PC-9 (cell line): ENCODE measurements around the gene C19orf67. TPM values are rescaled to one million over a fixed set of nuclear protein-coding genes. Genes with fewer than 3 reads are reported as not detected.

Experiments
- BruUV-seq: library from RNA; stranded (reverse); fragments of 400-500 nt; replicated peaks from 2 replicates; lab custom pipeline; 2021; lab: Mats Ljungman, UMichigan
- CTCF ChIA-PET: fragments of 300-600 bp; sonication (Branson Sonifier 250); formaldehyde crosslinking; loops from one replicate; lab custom pipeline; 2022; ENCODE audit warnings: antibody characterized with exemption; lab: Charles Lee
- POLR2A ChIA-PET: fragments of 300-600 bp; sonication (Branson Sonifier 250); formaldehyde crosslinking; loops from one replicate; lab custom pipeline; 2022; ENCODE audit warnings: antibody characterized with exemption; ENCODE audit not compliant: unreplicated experiment; lab: Charles Lee
- DNase-seq, 2 experiments: peaks; one replicate each; pipeline versions ENCODE4 v3.0.0 to v3.0.0-alpha.2; 2015 to 2022; ENCODE audit warnings: mixed read lengths in 1 of 2
- H2AFZ ChIP-seq: fragments of 200-600 bp; sonication (generic); 2 replicates; pipeline ENCODE4 v1.8.1; 2017; ENCODE audit warnings: antibody characterized with exemption
- H3F3A ChIP-seq: fragments of 200-600 bp; sonication (generic); 2 replicates; pipeline ENCODE4 v1.8.1; 2017; ENCODE audit warnings: antibody characterized with exemption, mild to moderate bottlenecking, low read depth; ENCODE audit not compliant: insufficient read depth
- H3K27ac ChIP-seq: fragments of 200-600 bp; sonication (generic); 2 replicates; pipeline ENCODE4 v1.6.1; 2016; ENCODE audit warnings: mixed run types
- H3K27me3 ChIP-seq: fragments of 200-600 bp; sonication (generic); 2 replicates; pipeline ENCODE4 v1.6.1; 2016; ENCODE audit warnings: low read depth, mixed run types; ENCODE audit not compliant: insufficient read depth
- H3K36me3 ChIP-seq: fragments of 200-600 bp; sonication (generic); 2 replicates; pipeline ENCODE4 v1.6.1; 2016; ENCODE audit warnings: low read depth, mixed run types
- H3K4me1 ChIP-seq: fragments of 200-600 bp; sonication (generic); replicated peaks from 2 replicates; pipeline ENCODE4 v1.6.1; 2016; ENCODE audit warnings: mixed run types; ENCODE audit not compliant: insufficient read depth
- H3K4me2 ChIP-seq: fragments of 200-600 bp; sonication (generic); 2 replicates; pipeline ENCODE4 v1.6.1; 2017; ENCODE audit warnings: mixed run types
- H3K4me3 ChIP-seq: fragments of 200-600 bp; sonication (generic); 2 replicates; pipeline ENCODE4 v1.6.1; 2016; ENCODE audit warnings: mixed run types
- H3K79me2 ChIP-seq: fragments of 200-600 bp; sonication (generic); 2 replicates; pipeline ENCODE4 v1.6.1; 2017; ENCODE audit warnings: low read depth, mixed run types
- H3K9me2 ChIP-seq: fragments of 200-600 bp; sonication (generic); 2 replicates; pipeline ENCODE4 v1.8.1; 2017; ENCODE audit warnings: mild to moderate bottlenecking; ENCODE audit not compliant: insufficient read depth
- H3K9me3 ChIP-seq: fragments of 200-600 bp; sonication (generic); 2 replicates; pipeline ENCODE4 v1.8.1; 2016; ENCODE audit warnings: low read depth; ENCODE audit not compliant: insufficient read depth
- H4K20me1 ChIP-seq: fragments of 200-600 bp; sonication (generic); 2 replicates; pipeline ENCODE4 v1.8.1; 2017; ENCODE audit not compliant: insufficient read depth
- CTCF ChIP-seq: fragments of 200-600 bp; sonication (generic); conservative IDR thresholded peaks from 2 replicates; pipeline ENCODE4 v1.6.1; 2017; ENCODE audit warnings: mixed run types, antibody characterized with exemption, mild to moderate bottlenecking, moderate library complexity
- EZH2 ChIP-seq: fragments of 200-600 bp; sonication (generic); IDR thresholded peaks from 2 replicates; pipeline ENCODE4 v1.8.0; 2017; ENCODE audit warnings: antibody characterized with exemption, low read depth
- intact Hi-C: fragments of 100-400 bp; cut with micrococcal nuclease; formaldehyde crosslinking; loops from one replicate; pipeline ENCODE4 v1.10.0; 2022; ENCODE audit not compliant: unreplicated experiment
- total RNA-seq: library from RNA; stranded (reverse); gene quantifications from 2 replicates; pipeline ENCODE4 v1.2.3, GENCODE V29; 2021

Gene C19orf67
- total RNA-seq, 1 experiment from 2014 or later, result not detected

- TF ChIP-seq EZH2 (no peak), CTCF (no peak)
- POLR2A ChIA-PET, result no interaction called here
- no peaks in the 10 kb centered on the region for H4K20me1 ChIP-seq
- peaks cover 39% of the 10 kb centered on the region; the same call in 1 of the 2 replicates for H3F3A ChIP-seq
- CTCF ChIA-PET, result no interaction called here
- H3K9me2 ChIP-seq, result no peaks in the 10 kb centered on the region
- no peak for DNase-seq
- H3K9me3 ChIP-seq, result no peaks in the 10 kb centered on the region
- BruUV-seq, result no TSS peak
- no peaks in the 10 kb centered on the region for H3K79me2 ChIP-seq
- peaks cover 14% of the 10 kb centered on the region for H3K4me1 ChIP-seq
- H2AFZ ChIP-seq, result no peak overlapping the region
- no peaks in the 10 kb centered on the region for H3K27me3 ChIP-seq
- H3K4me2 ChIP-seq, result no peak overlapping the region
- peaks cover 4% of the 10 kb centered on the region; the same call in 1 of the 2 replicates for H3K36me3 ChIP-seq
- intact Hi-C loops, result no loop called here
- H3K4me3 ChIP-seq, result no peak overlapping the region
- H3K27ac ChIP-seq, result peak overlapping the region; percentile 20; the same call in 1 of the 2 replicates
Measured at GRCh38 chr19:14102756-14103155, 17.2 kb upstream of the C19orf67 start.

- no peaks in the 10 kb centered on the region for H3K9me2 ChIP-seq
- no peaks in the 10 kb centered on the region for H3K79me2 ChIP-seq
- peak; percentile 51 to 87 for DNase-seq
- peaks cover 14% of the 10 kb centered on the region for H3K4me1 ChIP-seq
- H3K36me3 ChIP-seq, result peaks cover 4% of the 10 kb centered on the region; the same call in 1 of the 2 replicates
- no peak overlapping the region for H3K4me3 ChIP-seq
- H4K20me1 ChIP-seq, result no peaks in the 10 kb centered on the region
- no peaks in the 10 kb centered on the region for H3K9me3 ChIP-seq
- no TSS peak for BruUV-seq
- intact Hi-C loops, result no loop called here
- ChIA-PET CTCF (interaction anchor here (0.6 kb wide), 1 partner anchor 13 kb away, joined by 3 read pairs; no protein-coding TSS in a partner anchor), POLR2A (no interaction called here)
- H3K4me2 ChIP-seq, result peak overlapping the region; percentile 32
- peaks cover 39% of the 10 kb centered on the region; the same call in 1 of the 2 replicates for H3F3A ChIP-seq
- H3K27ac ChIP-seq, result peak overlapping the region; percentile 20; the same call in 1 of the 2 replicates
- TF ChIP-seq CTCF, result no peak
- no peak for TF ChIP-seq EZH2
- no peak overlapping the region for H2AFZ ChIP-seq
- H3K27me3 ChIP-seq, result no peaks in the 10 kb centered on the region
Measured at GRCh38 chr19:14102102-14102696, 16.6 kb upstream of the C19orf67 start.

- ChIA-PET POLR2A (no interaction called here), CTCF (no interaction called here)
- H3K36me3 ChIP-seq, result peaks cover 4% of the 10 kb centered on the region; the same call in 1 of the 2 replicates
- H3K27ac ChIP-seq, result no peak overlapping the region
- H3K4me1 ChIP-seq, result peaks cover 14% of the 10 kb centered on the region
- no peak overlapping the region for H3K4me2 ChIP-seq
- TF ChIP-seq EZH2 (no peak), CTCF (no peak)
- H2AFZ ChIP-seq, result no peak overlapping the region
- BruUV-seq, result no TSS peak
- no peaks in the 10 kb centered on the region for H3K9me3 ChIP-seq
- no peaks in the 10 kb centered on the region for H3K27me3 ChIP-seq
- no peaks in the 10 kb centered on the region for H3K79me2 ChIP-seq
- no peaks in the 10 kb centered on the region for H3K9me2 ChIP-seq
- H3K4me3 ChIP-seq, result no peak overlapping the region
- no peak for DNase-seq
- peaks cover 45% of the 10 kb centered on the region; the same call in 1 of the 2 replicates for H3F3A ChIP-seq
- intact Hi-C loops, result no loop called here
- H4K20me1 ChIP-seq, result no peaks in the 10 kb centered on the region
Measured at GRCh38 chr19:14101003-14101545, 15.5 kb upstream of the C19orf67 start.
